HG03039 (cell line): ENCODE measurements around the gene TPX2.

Source experiments
- ATAC-seq: cut with Tn5 transposase; IDR thresholded peaks from one replicate; pipeline ENCODE4 v1.9.1; 2021; ENCODE audit warnings: mild to moderate bottlenecking, moderate library complexity; ENCODE audit not compliant: unreplicated experiment

The TPX2 gene

GRCh38 chr20:31738729-31739549 lies at the start of gene TPX2:
TPX2 (plus strand) TSS chr20:31739290; CDS start chr20:31757477, 18,187 bp downstream.
- ATAC-seq: peak; percentile 97

- no peak for ATAC-seq
Observed at GRCh38 chr20:31690124-31690666, 48.9 kb upstream of the TPX2 start.

GRCh38 chr20:31691646-31692275 lies 47.3 kb upstream of the TPX2 start:
- ATAC-seq: no peak

GRCh38 chr20:31693402-31693801 lies 45.7 kb upstream of the TPX2 start:
- ATAC-seq: no peak

GRCh38 chr20:31693987-31694661 lies 45.0 kb upstream of the TPX2 start:
- no peak for ATAC-seq

GRCh38 chr20:31694842-31695593 lies 44.1 kb upstream of the TPX2 start:
- no peak for ATAC-seq

GRCh38 chr20:31695849-31696804 lies 43.0 kb upstream of the TPX2 start:
- no peak for ATAC-seq

GRCh38 chr20:31698243-31698802 lies 40.8 kb upstream of the TPX2 start:
- no peak for ATAC-seq

GRCh38 chr20:31698803-31699718 lies 40.0 kb upstream of the TPX2 start:
- ATAC-seq: peak; percentile 92

- no peak for ATAC-seq
Observed at GRCh38 chr20:31699801-31700728, 39.0 kb upstream of the TPX2 start.

GRCh38 chr20:31700747-31701146 lies 38.3 kb upstream of the TPX2 start:
- ATAC-seq: no peak

GRCh38 chr20:31701591-31701990 lies 37.5 kb upstream of the TPX2 start:
- no peak for ATAC-seq

GRCh38 chr20:31704225-31705119 lies 34.6 kb upstream of the TPX2 start:
- ATAC-seq: no peak

GRCh38 chr20:31705191-31705590 lies 33.9 kb upstream of the TPX2 start:
- no peak for ATAC-seq

GRCh38 chr20:31705598-31706597 lies 33.2 kb upstream of the TPX2 start:
- peak; percentile 73 for ATAC-seq
